ENCODE measurements around the gene ZNF438. TPM values are rescaled to one million over a fixed set of nuclear protein-coding genes. Genes with fewer than 3 reads are reported as not detected.
A peak's percentile ranks its signal among the peaks of the same experiment; 100 is the strongest.

Gene ZNF438
- total RNA-seq, 1 experiment from 2014 or later = 0.83 TPM

DNA sequence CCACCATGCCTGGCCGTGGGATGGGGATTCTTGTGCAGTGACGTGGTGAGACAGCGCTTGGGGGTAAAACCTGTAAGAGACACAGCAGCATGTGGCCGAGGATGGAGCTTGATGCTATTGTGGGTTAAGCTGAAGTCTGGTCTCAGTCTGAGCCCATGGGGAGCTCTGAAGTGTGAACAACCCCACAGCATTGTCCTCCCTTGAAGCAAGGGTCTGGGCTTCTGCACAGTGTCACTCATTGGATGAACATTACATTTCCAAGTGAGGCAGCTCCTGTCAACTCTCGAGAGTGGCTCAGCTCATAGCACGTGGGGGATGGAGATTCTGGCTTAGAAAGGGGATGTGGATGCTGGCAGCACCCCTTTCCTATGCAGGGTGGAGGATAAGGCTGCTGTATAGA, 32.2 kb upstream of the ZNF438 start:
- TF ChIP-seq, protein P1, sequence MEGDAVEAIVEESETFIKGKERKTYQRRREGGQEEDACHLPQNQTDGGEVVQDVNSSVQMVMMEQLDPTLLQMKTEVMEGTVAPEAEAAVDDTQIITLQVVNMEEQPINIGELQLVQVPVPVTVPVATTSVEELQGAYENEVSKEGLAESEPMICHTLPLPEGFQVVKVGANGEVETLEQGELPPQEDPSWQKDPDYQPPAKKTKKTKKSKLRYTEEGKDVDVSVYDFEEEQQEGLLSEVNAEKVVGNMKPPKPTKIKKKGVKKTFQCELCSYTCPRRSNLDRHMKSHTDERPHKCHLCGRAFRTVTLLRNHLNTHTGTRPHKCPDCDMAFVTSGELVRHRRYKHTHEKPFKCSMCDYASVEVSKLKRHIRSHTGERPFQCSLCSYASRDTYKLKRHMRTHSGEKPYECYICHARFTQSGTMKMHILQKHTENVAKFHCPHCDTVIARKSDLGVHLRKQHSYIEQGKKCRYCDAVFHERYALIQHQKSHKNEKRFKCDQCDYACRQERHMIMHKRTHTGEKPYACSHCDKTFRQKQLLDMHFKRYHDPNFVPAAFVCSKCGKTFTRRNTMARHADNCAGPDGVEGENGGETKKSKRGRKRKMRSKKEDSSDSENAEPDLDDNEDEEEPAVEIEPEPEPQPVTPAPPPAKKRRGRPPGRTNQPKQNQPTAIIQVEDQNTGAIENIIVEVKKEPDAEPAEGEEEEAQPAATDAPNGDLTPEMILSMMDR (conservative IDR thresholded peaks at IDR 0.05) = no peak
- Histone ChIP-seq H2AK5ac (ENCODE audit: insufficient read length, low read length) (no peak overlapping the region), H4K20me1 (ENCODE audit: control insufficient read depth, insufficient read depth, insufficient read length) (no peaks in the 10 kb centered on the region), H2BK12ac (ENCODE audit: insufficient read length, low read depth, low read length) (no peak overlapping the region), H3K79me1 (ENCODE audit: insufficient read depth, low read depth, low read length, poor library complexity, severe bottlenecking) (no peaks in the 10 kb centered on the region), H3K4ac (ENCODE audit: low read depth, low read length) (no peak overlapping the region), H3K18ac (ENCODE audit: insufficient read length, low read depth, low read length) (no peak overlapping the region), H2AFZ (ENCODE audit: low read length) (no peak overlapping the region), H4K5ac (ENCODE audit: insufficient read length, low read depth, low read length) (no peak overlapping the region), H3K56ac (ENCODE audit: insufficient read length, low read depth, low read length) (no peak overlapping the region), H3K27me3 (ENCODE audit: insufficient read depth, low read length) (no peaks in the 10 kb centered on the region), H2BK20ac (ENCODE audit: low read depth, low read length, poor library complexity, severe bottlenecking) (no peak overlapping the region), H2BK120ac (ENCODE audit: low read depth, low read length, poor library complexity, severe bottlenecking) (no peak overlapping the region), H4K8ac (replicated peaks; ENCODE audit: insufficient read length, low read depth, low read length) (no peak overlapping the region), H3K14ac (ENCODE audit: insufficient read depth, low read length) (no peak overlapping the region), H2BK5ac (ENCODE audit: insufficient read length, low read length) (no peak overlapping the region), H3K4me2 (ENCODE audit: insufficient read depth, insufficient read length, low read length) (no peak overlapping the region), H3K9me3 (ENCODE audit: control insufficient read depth, low read depth, low read length) (no peaks in the 10 kb centered on the region), H2BK15ac (ENCODE audit: low read depth, low read length) (no peak overlapping the region), H3K27ac (ENCODE audit: insufficient read length, low read depth, low read length) (no peak overlapping the region), H3K4me1 (ENCODE audit: insufficient read depth, low read length) (no peaks in the 10 kb centered on the region), H3K23me2 (ENCODE audit: insufficient read length, low read depth, low read length, poor library complexity, severe bottlenecking) (no peaks in the 10 kb centered on the region), H4K91ac (ENCODE audit: insufficient read length, low read depth, low read length) (no peak overlapping the region), H3T11ph (ENCODE audit: low read length) (no peak overlapping the region), H3K9ac (ENCODE audit: extremely low read depth, insufficient read length, low read length) (no peak overlapping the region), H3K23ac (ENCODE audit: insufficient read length, low read depth, low read length) (no peak overlapping the region), H3K79me2 (ENCODE audit: insufficient read depth, low read length) (no peaks in the 10 kb centered on the region)
- no peak for DNase-seq
- H3K4me3 Mint-ChIP-seq = no peak overlapping the region
- WGBS (ENCODE audit: extremely low coverage, insufficient read length, low lambda C conversion rate) = no CpG with 5 or more reads among the region's 6 CpGs
- H3K9me3 Mint-ChIP-seq = peaks cover 0 to 2% of the 10 kb centered on the region in 2 experiments; a peak in 1 of 5 replicates
- peaks cover 0 to 2% of the 10 kb centered on the region in 2 experiments; a peak in 2 of 4 replicates for H3K4me1 Mint-ChIP-seq
- peaks cover 3% of the 10 kb centered on the region; the same call in 1 of the 2 replicates for H3K27me3 Mint-ChIP-seq (ENCODE audit: low read depth)
- peak overlapping the region in 1 of 3 experiments; percentile 60; a peak in 1 of 7 replicates for H3K27ac Mint-ChIP-seq
- H3K36me3 Mint-ChIP-seq (ENCODE audit: insufficient read depth in 1 of 3, low read depth in 3 of 3) = no peaks in the 10 kb centered on the region
